NCI-H345 treated with DMSO at 0.1 percent for 48 hours (cell line): ENCODE data around the gene MT1A.

Source experiments
- DNase-seq: peaks from one replicate; lab custom pipeline; 2025; ENCODE audit not compliant: unreplicated experiment; lab: John Stamatoyannopoulos, UW

The MT1A gene

GRCh38 chr16:56675685-56676210, 37.3 kb downstream of the MT1A start:
- no peak for DNase-seq

- DNase-seq = no peak
These were observed 39.0 kb downstream of the MT1A start for GRCh38 chr16:56677474-56677873.

GRCh38 chr16:56679078-56679730, 40.7 kb downstream of the MT1A start:
- DNase-seq = no peak

- DNase-seq = no peak
These were observed 41.4 kb downstream of the MT1A start for GRCh38 chr16:56679818-56680217.

GRCh38 chr16:56681939-56682702, 43.7 kb downstream of the MT1A start, which contains the start of gene MT1X:
Gene MT1X (plus strand): TSS chr16:56682470. CDS start chr16:56682541, 71 bp downstream.
- DNase-seq = peak; percentile 66

- DNase-seq = no peak
These were observed 44.4 kb downstream of the MT1A start for GRCh38 chr16:56682703-56683397.

GRCh38 chr16:56683424-56684172, 45.1 kb downstream of the MT1A start:
- no peak for DNase-seq

- DNase-seq = no peak
These were observed 45.9 kb downstream of the MT1A start for GRCh38 chr16:56684256-56684925.

GRCh38 chr16:56684926-56685590, 46.6 kb downstream of the MT1A start:
- no peak for DNase-seq

- DNase-seq = no peak
These were observed 48.3 kb downstream of the MT1A start for GRCh38 chr16:56686758-56687157.

- no peak for DNase-seq
These were observed 50.3 kb downstream of the MT1A start for GRCh38 chr16:56688762-56689161.

GRCh38 chr16:56689171-56689570, 50.7 kb downstream of the MT1A start:
- DNase-seq = no peak
